Sigmoid colon (tissue), 4 donors: Measurements from ENCODE around the gene PRR7.

Experiments
- CTCF ChIP-seq, 4 experiments: fragments of 450-650 bp in 3 of 4; fragments of 200-600 bp in 1 of 4; IDR thresholded peaks; one replicate each; pipeline ENCODE4 v1.5.1; 2016 to 2019; ENCODE audit warnings: antibody characterized with exemption in 4 of 4, mild to moderate bottlenecking in 3 of 4, moderate library complexity in 2 of 4
- POLR2A ChIP-seq, 2 donors: fragments of 450-650 bp; IDR thresholded peaks; one replicate each; pipeline ENCODE4 v1.6.1; 2016; ENCODE audit warnings: antibody characterized with exemption in 2 of 2, mild to moderate bottlenecking in 2 of 2, moderate library complexity in 2 of 2
- POLR2AphosphoS5 ChIP-seq, 4 donors: sonication (generic); formaldehyde crosslinking; IDR thresholded peaks; one replicate each; pipeline ENCODE4 v1.6.1; 2017; ENCODE audit warnings: antibody characterized with exemption in 4 of 4

- no peak for TF ChIP-seq CTCF (IDR thresholded peaks at IDR 0.05)
- TF ChIP-seq POLR2AphosphoS5 (IDR thresholded peaks at IDR 0.05), result peak in 1 of 4 donors; percentile 10
- TF ChIP-seq POLR2A (IDR thresholded peaks at IDR 0.05), result no peak
Observed at GRCh38 chr5:177431317-177432142, 15.1 kb upstream of the PRR7 start.
